ENCODE data around the gene ISOC2. TPM values are rescaled to one million over a fixed set of nuclear protein-coding genes. Genes with fewer than 3 reads are reported as not detected.

ISOC2 gene
- total RNA-seq, 1 donor from 2014 or later, result 96.7 TPM

DNA sequence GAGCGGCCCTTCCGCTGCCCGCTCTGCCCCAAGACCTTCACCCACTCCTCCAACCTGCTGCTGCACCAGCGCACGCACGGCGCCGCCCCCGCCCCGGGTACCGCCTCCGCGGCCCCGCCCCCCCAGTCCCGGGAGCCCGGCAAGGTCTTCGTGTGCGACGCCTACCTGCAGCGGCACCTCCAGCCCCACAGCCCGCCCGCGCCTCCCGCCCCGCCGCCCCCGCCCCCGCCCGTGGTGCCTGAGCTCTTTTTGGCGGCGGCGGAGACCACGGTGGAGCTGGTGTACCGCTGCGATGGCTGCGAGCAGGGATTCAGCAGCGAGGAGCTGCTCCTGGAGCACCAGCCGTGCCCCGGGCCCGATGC lies 20.3 kb upstream of the ISOC2 start:
- H3K4me1 ChIP-seq, result peaks cover 23 to 32% of the 10 kb centered on the region in 2 donors
- peaks cover 10 to 21% of the 10 kb centered on the region in 2 donors for H3K36me3 ChIP-seq
- TF ChIP-seq, protein P1, sequence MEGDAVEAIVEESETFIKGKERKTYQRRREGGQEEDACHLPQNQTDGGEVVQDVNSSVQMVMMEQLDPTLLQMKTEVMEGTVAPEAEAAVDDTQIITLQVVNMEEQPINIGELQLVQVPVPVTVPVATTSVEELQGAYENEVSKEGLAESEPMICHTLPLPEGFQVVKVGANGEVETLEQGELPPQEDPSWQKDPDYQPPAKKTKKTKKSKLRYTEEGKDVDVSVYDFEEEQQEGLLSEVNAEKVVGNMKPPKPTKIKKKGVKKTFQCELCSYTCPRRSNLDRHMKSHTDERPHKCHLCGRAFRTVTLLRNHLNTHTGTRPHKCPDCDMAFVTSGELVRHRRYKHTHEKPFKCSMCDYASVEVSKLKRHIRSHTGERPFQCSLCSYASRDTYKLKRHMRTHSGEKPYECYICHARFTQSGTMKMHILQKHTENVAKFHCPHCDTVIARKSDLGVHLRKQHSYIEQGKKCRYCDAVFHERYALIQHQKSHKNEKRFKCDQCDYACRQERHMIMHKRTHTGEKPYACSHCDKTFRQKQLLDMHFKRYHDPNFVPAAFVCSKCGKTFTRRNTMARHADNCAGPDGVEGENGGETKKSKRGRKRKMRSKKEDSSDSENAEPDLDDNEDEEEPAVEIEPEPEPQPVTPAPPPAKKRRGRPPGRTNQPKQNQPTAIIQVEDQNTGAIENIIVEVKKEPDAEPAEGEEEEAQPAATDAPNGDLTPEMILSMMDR (IDR thresholded peaks at IDR 0.05), result no peak
- H3K9me3 ChIP-seq, result no peaks in the 10 kb centered on the region
- intact Hi-C loops (cut with DNase I), result no loop called here
- no peaks in the 10 kb centered on the region for H3K27me3 ChIP-seq
- H3K4me3 ChIP-seq, result no peak overlapping the region
- no peak overlapping the region for H3K27ac ChIP-seq
- DNase-seq (ENCODE audit: low spot score in 2 of 2), result no peak

DNA sequence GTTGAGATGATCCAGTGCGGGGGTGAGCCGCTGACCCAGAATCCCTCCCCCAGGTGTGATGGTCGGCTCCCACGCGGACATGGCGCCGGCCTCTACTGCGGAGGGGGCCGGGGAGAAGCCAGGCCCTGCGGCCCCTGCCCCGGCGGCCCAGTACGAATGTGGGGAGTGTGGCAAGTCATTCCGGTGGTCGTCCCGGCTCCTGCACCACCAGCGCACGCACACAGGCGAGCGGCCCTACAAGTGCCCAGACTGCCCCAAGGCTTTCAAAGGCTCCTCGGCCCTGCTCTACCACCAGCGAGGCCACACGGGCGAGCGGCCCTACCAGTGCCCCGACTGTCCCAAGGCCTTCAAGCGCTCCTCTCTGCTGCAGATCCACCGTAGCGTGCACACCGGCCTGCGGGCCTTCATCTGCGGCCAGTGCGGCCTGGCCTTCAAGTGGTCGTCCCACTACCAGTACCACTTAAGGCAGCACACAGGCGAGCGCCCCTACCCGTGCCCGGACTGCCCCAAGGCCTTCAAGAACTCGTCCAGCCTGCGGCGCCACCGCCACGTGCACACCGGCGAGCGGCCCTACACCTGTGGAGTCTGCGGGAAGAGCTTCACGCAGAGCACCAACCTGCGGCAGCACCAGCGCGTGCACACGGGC lies 19.8 kb upstream of the ISOC2 start:
- H3K27ac ChIP-seq, result no peak overlapping the region
- intact Hi-C loops (cut with DNase I), result no loop called here
- peaks cover 18 to 27% of the 10 kb centered on the region in 2 donors for H3K4me1 ChIP-seq

DNA sequence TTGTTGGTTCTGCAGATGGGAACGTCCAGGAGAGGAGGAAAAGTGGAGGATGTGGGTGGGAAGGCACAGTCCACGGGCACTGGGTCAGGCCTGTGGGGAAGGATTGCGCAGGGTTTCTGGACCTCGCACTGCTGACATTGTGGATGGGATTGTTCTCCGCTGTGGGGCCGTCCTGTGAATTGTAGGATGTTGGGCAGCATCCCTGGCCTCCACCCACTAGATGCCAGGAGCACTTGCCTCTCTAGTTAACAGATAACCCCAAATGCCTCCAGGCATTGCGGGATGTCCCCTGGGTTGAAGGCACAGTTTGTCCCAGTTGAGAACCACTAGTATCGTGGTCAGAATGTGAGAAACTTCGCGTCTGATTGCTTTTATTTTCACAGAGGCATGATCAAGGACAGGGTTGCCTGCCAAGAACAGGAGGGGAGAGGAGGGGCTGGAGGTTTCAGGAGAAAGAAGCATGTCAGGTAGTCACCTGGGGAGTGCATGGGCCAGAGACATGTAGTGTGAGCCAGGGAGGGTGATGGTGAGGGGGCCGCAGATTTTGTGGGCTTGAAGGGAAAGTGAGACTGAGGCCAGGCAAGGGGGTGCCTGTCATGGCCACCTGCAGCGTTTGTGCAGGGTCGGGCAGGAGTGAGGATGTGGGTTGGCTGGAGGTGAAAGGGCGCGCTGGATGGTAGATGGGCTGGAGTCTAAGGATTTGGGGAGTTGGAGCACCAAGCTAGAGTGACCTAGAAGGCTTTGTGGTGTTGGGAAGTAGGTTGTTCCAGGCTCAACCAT lies 18.2 kb upstream of the ISOC2 start:
- H3K27me3 ChIP-seq, result no peaks in the 10 kb centered on the region
- no peak for DNase-seq (ENCODE audit: low spot score in 2 of 2)
- TF ChIP-seq, protein P1 (IDR thresholded peaks at IDR 0.05), result no peak
- intact Hi-C loops (cut with DNase I), result loop anchor here (5.0 to 10.0 kb wide), 3 partner anchors 142 to 1015 kb away; partner anchors contain the start of genes BRSK1, HSPBP1, KMT5C and LENG9
- peaks cover 10 to 21% of the 10 kb centered on the region in 2 donors for H3K36me3 ChIP-seq
- H3K9me3 ChIP-seq, result no peaks in the 10 kb centered on the region
- no peak overlapping the region for H3K27ac ChIP-seq
- H3K4me1 ChIP-seq, result peaks cover 15 to 20% of the 10 kb centered on the region in 2 donors
- no peak overlapping the region for H3K4me3 ChIP-seq

More for the DNA sequence above, 19.8 kb upstream of the ISOC2 start:
- Histone ChIP-seq H3K27me3 (no peaks in the 10 kb centered on the region), H3K9me3 (no peaks in the 10 kb centered on the region), H3K4me3 (no peak overlapping the region), H3K36me3 (peaks cover 10 to 21% of the 10 kb centered on the region in 2 donors)
- no peak for DNase-seq (ENCODE audit: low spot score in 2 of 2)
- TF ChIP-seq, protein P1 (IDR thresholded peaks at IDR 0.05), result no peak

DNA sequence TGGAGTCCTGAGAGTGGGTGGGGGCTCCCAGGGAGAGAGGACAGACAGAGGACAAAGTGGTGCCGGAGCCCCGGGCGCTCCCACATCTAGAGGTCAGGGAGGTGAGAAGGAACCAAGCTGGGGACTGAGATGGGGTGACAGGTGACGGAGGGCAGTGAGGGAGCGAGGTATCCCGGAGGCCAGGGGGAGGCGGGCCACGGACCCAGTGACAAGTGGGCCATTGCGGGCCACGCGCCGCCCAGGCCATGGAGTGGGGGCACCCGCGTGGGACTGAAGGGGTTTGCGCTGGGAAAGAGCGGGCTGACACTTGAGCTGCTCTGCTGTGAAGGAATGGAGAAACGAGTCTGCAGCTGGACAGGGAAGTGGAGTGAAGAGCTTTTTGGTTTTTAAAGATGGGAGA lies 17.6 kb upstream of the ISOC2 start:
- Histone ChIP-seq H3K36me3 (peaks cover 10 to 21% of the 10 kb centered on the region in 2 donors), H3K4me1 (peaks cover 9 to 14% of the 10 kb centered on the region in 2 donors), H3K27ac (no peak overlapping the region), H3K27me3 (no peaks in the 10 kb centered on the region), H3K9me3 (no peaks in the 10 kb centered on the region), H3K4me3 (no peak overlapping the region)
- TF ChIP-seq, protein P1 (IDR thresholded peaks at IDR 0.05), result no peak
- intact Hi-C loops (cut with DNase I), result loop anchor here (5.0 to 10.0 kb wide), 3 partner anchors 142 to 1014 kb away; partner anchors contain the start of genes BRSK1, HSPBP1, KMT5C and LENG9
- no peak for DNase-seq (ENCODE audit: low spot score in 2 of 2)

DNA sequence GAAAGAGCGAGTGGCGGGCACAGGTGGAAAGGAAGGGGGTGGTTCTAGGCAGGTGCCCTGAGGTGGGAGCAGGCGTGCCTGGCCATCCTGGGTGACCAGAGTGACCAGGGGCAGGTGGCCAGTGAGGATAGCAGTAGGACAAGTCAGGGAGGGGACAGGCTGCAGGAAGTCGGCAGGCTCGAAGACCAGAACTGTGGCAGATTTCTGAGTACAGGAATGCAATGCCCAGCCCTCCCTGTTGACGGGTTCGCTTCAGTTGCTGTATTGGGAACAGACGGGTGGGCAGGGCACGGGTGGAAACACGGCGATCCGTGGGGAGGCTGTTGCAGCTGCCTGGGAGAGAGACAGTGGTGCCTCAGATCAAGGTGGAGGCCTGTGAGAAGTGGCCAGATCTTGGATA lies 16.9 kb upstream of the ISOC2 start:
- Histone ChIP-seq H3K36me3 (peaks cover 10 to 17% of the 10 kb centered on the region in 2 donors), H3K27me3 (no peaks in the 10 kb centered on the region), H3K9me3 (no peaks in the 10 kb centered on the region), H3K27ac (no peak overlapping the region), H3K4me3 (no peak overlapping the region), H3K4me1 (peaks cover 8 to 11% of the 10 kb centered on the region in 2 donors)
- intact Hi-C loops (cut with DNase I), result loop anchor here (5.0 to 10.0 kb wide), 3 partner anchors 141 to 1014 kb away; partner anchors contain the start of genes BRSK1, HSPBP1, KMT5C and LENG9
- TF ChIP-seq, protein P1 (IDR thresholded peaks at IDR 0.05), result no peak
- DNase-seq (ENCODE audit: low spot score in 2 of 2), result no peak

Data from ascending aorta (tissue), 2 donors.